GM18867 (cell line): ENCODE data around the gene SBNO2.

Experiments used
- ATAC-seq: cut with Tn5 transposase; IDR thresholded peaks from one replicate; pipeline ENCODE4 v1.9.1; 2021; ENCODE audit warnings: mild to moderate bottlenecking, moderate library complexity; ENCODE audit not compliant: unreplicated experiment

Gene SBNO2

DNA sequence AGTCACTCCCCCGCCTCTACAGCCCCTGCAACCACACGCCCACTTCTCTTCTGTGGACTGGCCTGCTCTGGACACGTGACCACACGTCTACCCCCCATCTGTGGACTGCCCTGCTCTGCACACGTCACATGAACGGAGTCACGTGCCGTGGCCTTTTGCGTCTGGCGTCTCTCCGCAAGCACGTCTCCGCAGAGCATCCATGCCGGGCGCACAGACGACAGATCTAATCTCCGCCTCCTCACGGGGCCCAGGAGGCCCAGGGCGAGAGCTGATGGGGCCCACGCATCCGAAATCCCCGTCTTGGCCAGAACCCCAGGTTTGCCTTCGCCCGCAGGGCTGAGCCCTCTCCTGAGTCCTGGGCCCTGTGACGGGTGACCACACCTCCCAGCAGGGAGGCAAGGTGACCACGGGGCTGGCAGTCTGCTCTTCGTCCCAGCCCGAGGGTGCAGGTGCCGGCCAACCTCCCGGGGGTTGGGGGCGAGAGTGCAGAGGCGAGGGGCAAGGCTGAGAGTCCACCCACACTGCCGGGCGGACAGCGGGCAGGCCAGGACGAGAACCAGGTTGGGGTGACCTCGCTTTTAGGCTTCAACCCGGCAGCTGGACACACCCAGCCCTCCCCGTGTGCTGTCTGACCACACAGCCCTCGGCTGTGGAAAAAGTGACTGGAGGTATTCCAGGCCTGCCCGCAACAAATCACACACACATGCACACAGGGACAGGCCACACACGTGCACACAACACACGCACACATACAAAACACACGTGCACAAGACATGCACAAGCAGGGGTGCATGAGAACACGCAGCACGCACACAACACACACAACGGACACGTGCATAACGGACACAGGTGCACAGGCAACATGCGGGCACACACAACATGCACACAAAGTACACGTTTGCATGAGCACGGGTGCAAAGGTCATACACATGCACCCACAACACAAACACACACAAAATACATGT, 3.9 kb downstream of the SBNO2 start:
- ATAC-seq = no peak

DNA sequence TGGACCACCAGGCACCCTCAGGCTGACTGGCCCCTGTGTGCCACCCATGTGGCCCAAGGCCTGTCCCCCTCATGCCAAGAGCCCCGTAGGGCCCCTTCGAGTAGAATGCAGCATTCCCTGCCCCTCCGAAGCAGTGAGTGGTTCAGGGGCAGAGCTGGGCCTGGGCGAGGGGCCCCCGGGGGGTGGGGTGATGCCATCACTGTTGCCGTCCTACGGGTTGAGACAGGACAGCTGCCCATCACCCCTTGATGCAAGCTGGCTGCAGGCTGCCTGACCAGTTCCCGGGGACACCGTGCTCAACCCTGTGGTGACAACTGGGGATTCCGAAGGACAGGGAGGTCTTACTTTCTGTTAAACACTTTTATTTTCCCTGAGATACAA, 4.7 kb downstream of the SBNO2 start:
- no peak for ATAC-seq

DNA sequence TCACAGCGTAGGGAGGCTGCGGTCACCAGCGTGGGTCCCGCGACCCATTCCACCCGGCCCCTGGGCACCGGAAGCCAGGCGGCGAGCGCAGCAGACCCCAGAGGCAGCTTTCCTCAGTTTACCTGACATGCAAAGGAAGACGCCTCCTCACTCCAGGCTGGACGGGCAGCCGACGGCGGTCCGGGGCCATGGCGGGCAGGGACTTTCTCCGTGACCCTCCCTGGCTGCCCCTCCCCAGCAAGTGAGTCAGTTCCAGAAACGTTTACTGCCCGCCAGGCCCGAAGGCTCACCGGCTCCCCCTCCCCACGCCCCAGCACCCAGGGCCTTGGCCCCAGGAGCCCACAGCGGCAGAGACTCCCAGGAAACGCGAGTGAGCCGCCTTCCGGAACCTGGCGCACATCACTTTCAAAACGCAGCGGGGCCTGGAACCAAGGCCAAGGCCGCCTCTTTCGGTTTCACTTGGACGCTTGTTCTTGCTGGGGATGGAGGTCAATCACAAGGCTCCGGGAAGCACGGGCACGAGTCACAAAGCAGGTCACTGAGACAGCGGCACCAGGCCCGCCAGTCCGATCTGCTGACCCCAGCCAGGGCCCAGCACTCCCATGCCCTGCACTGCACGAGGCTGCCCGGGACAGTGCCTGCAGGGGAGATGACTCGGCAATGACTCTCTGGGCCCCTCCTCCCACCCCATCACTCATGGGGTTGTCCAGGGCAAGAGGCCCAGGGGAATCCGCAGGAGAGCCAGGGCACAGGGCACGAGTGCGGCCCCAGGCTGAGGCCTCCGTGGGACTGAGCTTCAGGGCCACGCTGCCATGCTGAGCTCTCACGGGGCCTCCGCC, 5.3 kb downstream of the SBNO2 start:
- ATAC-seq = no peak

DNA sequence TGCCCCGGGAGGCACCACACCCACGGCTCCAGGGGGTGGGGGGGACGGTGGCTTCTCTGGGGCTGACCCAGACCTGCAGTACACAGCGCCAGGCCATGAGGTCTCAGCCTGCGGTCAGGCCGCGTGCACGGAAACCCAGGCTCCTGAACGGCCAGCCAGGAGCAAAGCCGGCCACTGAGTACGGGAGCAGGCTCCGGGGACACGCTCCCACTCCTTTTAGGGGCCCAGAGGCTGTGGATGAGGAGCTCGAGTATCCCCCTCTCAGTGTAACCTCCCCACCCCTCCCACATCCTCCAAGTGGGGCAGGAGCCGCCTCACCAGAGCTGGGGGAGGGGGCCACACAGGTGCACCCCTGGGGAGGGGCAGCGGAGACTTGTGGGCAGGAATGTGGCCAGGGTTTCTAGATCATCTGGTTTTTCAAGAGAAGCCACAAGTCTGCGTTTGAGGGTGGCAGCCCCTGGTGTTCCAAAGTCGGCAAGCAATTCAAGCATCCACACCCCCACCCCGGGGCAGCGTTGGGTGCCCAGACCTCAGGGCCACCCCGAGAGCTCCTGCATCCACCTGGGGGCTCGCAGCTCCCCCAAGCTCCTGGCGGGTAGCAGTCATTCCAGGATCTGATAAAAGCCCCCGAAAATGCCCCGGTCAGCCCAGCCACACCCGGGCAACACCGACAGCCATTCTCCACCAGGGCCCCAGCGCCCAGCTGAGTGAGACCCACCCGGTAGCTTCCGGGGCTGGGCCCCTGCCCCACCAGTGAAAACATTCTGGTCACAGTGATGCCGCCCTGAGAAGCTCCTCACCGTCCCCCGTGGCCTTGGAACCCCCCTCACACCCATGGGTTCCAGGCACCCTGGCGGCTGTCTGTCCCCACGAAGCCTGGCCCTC, 6.1 kb downstream of the SBNO2 start:
- no peak for ATAC-seq

DNA sequence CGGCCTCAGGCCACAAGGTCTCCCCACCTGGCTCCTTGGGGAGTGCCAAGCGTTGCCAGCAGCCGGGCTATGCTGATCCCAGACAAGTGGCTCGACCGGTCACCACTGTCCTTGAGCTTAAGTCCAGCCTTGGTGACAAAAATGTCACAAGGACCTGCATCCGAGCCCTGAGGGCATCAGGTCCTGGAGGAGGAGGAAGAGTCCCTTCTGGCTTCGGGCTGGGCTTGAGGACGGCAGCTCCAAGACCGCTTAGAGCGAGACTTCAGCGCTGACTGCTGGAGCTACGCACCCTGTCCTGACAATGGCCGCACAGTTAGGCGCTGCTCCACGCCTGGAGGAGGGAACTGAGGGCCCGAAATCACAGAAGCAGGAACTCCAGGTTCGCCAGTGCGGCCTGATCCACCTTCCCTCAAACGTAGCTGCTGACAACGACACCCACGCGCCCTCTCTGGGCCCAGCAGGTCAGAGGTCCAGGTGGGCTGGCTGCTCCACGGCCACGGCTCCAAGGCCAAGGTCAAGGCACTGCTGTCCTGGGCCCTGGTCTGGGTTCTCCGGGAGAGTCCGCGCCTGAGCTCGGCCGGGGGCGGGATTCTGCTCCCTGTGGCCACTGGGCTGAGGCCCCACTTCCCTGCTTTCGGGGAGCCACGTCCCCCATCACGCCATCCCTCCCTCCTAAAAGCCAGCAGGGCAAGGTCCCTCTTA, 7.0 kb downstream of the SBNO2 start:
- no peak for ATAC-seq

- no peak for ATAC-seq
Measured at GRCh38 chr19:1164684-1165531, 9.2 kb downstream of the SBNO2 start.

DNA sequence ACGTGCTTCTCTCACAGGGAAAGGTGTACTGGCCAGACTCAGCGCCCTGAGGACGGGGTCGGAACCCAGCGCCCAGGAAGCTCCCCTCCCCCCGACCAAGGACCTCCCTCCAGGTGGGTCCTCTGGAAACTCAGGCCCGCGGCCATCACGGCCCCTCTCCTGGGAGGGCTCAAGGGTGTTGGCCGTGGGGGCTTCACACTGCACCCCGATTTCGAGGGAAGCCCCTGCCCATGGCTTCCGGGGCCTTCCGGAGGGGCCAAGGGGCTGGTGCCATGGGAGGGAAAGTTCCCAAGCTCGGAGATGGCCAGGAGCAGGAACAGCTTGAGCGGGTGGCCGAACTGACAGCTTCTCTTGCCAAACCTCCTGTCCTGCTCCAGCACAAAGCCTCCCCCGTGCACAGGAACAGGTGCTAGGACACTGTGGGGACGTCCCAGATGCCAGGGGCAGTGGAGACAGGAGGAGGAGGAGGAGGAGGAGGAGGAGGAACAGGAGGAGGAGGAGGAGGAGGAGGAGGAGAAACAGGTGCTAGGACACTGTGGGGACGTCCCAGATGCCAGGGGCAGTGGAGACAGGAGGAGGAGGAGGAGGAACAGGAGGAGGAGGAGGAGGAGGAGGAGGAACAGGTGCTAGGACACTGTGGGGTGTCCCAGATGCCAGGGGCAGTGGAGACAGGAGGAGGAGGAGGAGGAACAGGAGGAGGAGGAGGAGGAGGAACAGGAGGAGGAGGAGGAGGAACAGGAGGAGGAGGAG, 10.0 kb downstream of the SBNO2 start:
- ATAC-seq = no peak

GRCh38 chr19:1163283-1163933, 10.7 kb downstream of the SBNO2 start:
- no peak for ATAC-seq

- ATAC-seq = no peak
Measured at GRCh38 chr19:1162404-1163282, 11.4 kb downstream of the SBNO2 start.

- ATAC-seq = no peak
Measured at GRCh38 chr19:1161716-1162115, 12.4 kb downstream of the SBNO2 start.

GRCh38 chr19:1159864-1160595, 14.0 kb downstream of the SBNO2 start:
- ATAC-seq = no peak

- no peak for ATAC-seq
Measured at GRCh38 chr19:1158885-1159448, 15.1 kb downstream of the SBNO2 start.

GRCh38 chr19:1157931-1158884, 15.9 kb downstream of the SBNO2 start:
- no peak for ATAC-seq

GRCh38 chr19:1156830-1157615, 17.0 kb downstream of the SBNO2 start:
- no peak for ATAC-seq
